Heart left ventricle (tissue), 16 donors: ENCODE measurements around the gene MME. TPM values are rescaled to one million over a fixed set of nuclear protein-coding genes. Genes with fewer than 3 reads are reported as not detected.

Experiments used
- ATAC-seq, 4 donors: fragments of 200-7000 bp; cut with Tn5 transposase; one replicate each; pipeline ENCODE4 v1.9.1; 2020 to 2022; ENCODE audit warnings: moderate library complexity in 4 of 4, mild to moderate bottlenecking in 3 of 4, moderate number of reproducible peaks in 1 of 4
- DNase-seq, 5 donors: peaks; one replicate each; pipeline ENCODE4 v3.0.0-alpha.2; 2020
- H3K27ac ChIP-seq, 12 donors: fragments of 200-600 bp; sonication (generic) in 4 of 12; one replicate each; pipeline versions ENCODE4 v1.5.0 to v1.8.0; 2016 to 2022; ENCODE audit warnings: mild to moderate bottlenecking in 2 of 12
- H3K27me3 ChIP-seq, 9 donors: fragments of 200-600 bp; sonication (generic) in 2 of 9; one replicate each; pipeline versions ENCODE4 v1.5.1 to v1.8.0; 2016 to 2022; ENCODE audit warnings: mild to moderate bottlenecking in 3 of 9
- H3K36me3 ChIP-seq, 9 donors: fragments of 200-600 bp; sonication (generic) in 2 of 9; one replicate each; pipeline versions ENCODE4 v1.5.0 to v1.8.0; 2018 to 2022; ENCODE audit warnings: mild to moderate bottlenecking in 2 of 9
- H3K4me1 ChIP-seq, 12 donors: fragments of 200-600 bp; sonication (generic) in 4 of 12; one replicate each; pipeline versions ENCODE4 v1.5.0 to v1.8.0; 2016 to 2022; ENCODE audit warnings: mild to moderate bottlenecking in 3 of 12
- H3K4me3 ChIP-seq, 12 donors: fragments of 200-600 bp; sonication (generic) in 4 of 12; one replicate each; pipeline versions ENCODE4 v1.5.0 to v1.8.0; 2017 to 2022; ENCODE audit warnings: mild to moderate bottlenecking in 9 of 12, moderate library complexity in 4 of 12
- H3K9me3 ChIP-seq, 12 donors: fragments of 200-600 bp; sonication (generic) in 4 of 12; one replicate each; pipeline versions ENCODE4 v1.5.0 to v1.8.0; 2016 to 2022; ENCODE audit warnings: mild to moderate bottlenecking in 1 of 12
- CTCF ChIP-seq, 12 donors: fragments of 200-600 bp; sonication (generic) in 4 of 12; IDR thresholded peaks; one replicate each; pipeline versions ENCODE4 v1.5.0 to v1.8.0; 2018 to 2022; ENCODE audit warnings: antibody characterized with exemption in 12 of 12, mild to moderate bottlenecking in 5 of 12
- POLR2A ChIP-seq, 2 donors: fragments of 450-650 bp; IDR thresholded peaks; one replicate each; pipeline ENCODE4 v1.6.1; 2017; ENCODE audit warnings: antibody characterized with exemption in 2 of 2, mild to moderate bottlenecking in 2 of 2, moderate library complexity in 2 of 2
- WGBS, 4 donors: extraction: QIAGEN DNeasy Blood & Tissue Kit in 2 of 4; methylation state at CpG; one replicate each; pipeline versions ENCODE4 v1.1.5 to v1.1.7; 2013 to 2018; 5-methylcytosine and 5-hydroxymethylcytosine counted together
- intact Hi-C, 10 donors: fragments of 100-400 bp; cut with DNase I; formaldehyde crosslinking; loops; one replicate each; pipeline versions ENCODE4 v1.11.1 to v1.14.2; 2022
- polyA plus RNA-seq, 2 donors: library from polyadenylated mRNA; stranded (reverse); fragments of 200-250 nt; gene quantifications; one replicate each; pipeline ENCODE4 v1.2.3, GENCODE V29; 2013
- total RNA-seq, 9 donors: library from RNA; depleted of rRNA in 2 of 9; stranded (reverse); fragments of >200 nt in 2 of 9; fragmentation: NEBNext Ultra II Directional in 3 of 9; extraction: Animal tissue kit (Norgen Biotek cat#: 25700) in 3 of 9; gene quantifications; one replicate each; pipeline versions ENCODE4 v1.1.0 to v1.2.4, GENCODE V29; 2016 to 2023
- donor health status: ischemic (EF 13 %, LVEDD 7.1; RV severe dilation, severe dysfunction).
- donor health status: healthy with polysubstance abuse.
- donor health status: DM: no; HTN: yes; CAD: no.
- donor health status: DM: no; HTN: no; CAD: no.
- donor health status: ischemic (EF 25% LVEDD 6.9; RV normal size, moderate dysfunction).
- donor health status: ischemic (EF 25% LVEDD 5.7; RV mildly dilated, moderate dysfunction).
- donor health status: healthy.
- donor health status: DM: yes; HTN: yes; CAD: no.
- donor health status: ischemic (EF 35%, LVEDD 5.7; RV mildly dilated, moderate dysfunction).
- donor health status: nonischemic (EF 11% LVEDD 7.7; RV severe dilation, severe dysfunction).
- donor health status: DM: yes; HTN: yes; CAD: no.
- donor health status: PGD.
- donor health status: ischemic (EF 29% LVEDD 5.4; RV normal size, mild dysfunction).
- donor health status: nonischemic (EF 23%, LVEDD 6.1; RV moderate dilation, normal function).

MME gene
- total and polyA plus RNA-seq, 11 donors = 0.84 to 18.5 (median 5.3) TPM

- no peak for DNase-seq
- Histone ChIP-seq H3K27me3 (no peaks in the 10 kb centered on the region), H3K4me1 (peaks cover 0 to 5% (median 0%) of the 10 kb centered on the region in 12 donors), H3K36me3 (no peaks in the 10 kb centered on the region), H3K4me3 (no peak overlapping the region), H3K9me3 (peaks cover 0 to 21% (median 0%) of the 10 kb centered on the region in 12 donors), H3K27ac (no peak overlapping the region)
- intact Hi-C loops = loop anchor here in 1 of 10 donors (10.0 kb wide), 1 partner anchor 218 kb away; no protein-coding TSS in a partner anchor
- ATAC-seq = no peak
- WGBS, 4 donors = 62 to 90% (median 87%) methylated on average over 2 of the region's 2 CpGs
- TF ChIP-seq POLR2A (IDR thresholded peaks at IDR 0.05) = no peak
- TF ChIP-seq CTCF (IDR thresholded peaks at IDR 0.05) = no peak
Measured at GRCh38 chr3:155102329-155102728, 22.2 kb downstream of the MME start.

GRCh38 chr3:155103686-155104085 is 23.6 kb downstream of the MME start:
- H3K27ac ChIP-seq = no peak overlapping the region
- no peaks in the 10 kb centered on the region for H3K27me3 ChIP-seq
- H3K9me3 ChIP-seq = peaks cover 0 to 21% (median 0%) of the 10 kb centered on the region in 12 donors
- DNase-seq = no peak
- intact Hi-C loops = loop anchor here in 1 of 10 donors (10.0 kb wide), 1 partner anchor 219 kb away; no protein-coding TSS in a partner anchor
- H3K4me3 ChIP-seq = no peak overlapping the region
- no peak for ATAC-seq
- H3K4me1 ChIP-seq = peaks cover 0 to 5% (median 0%) of the 10 kb centered on the region in 12 donors
- no peak for TF ChIP-seq CTCF (IDR thresholded peaks at IDR 0.05)
- no peak for TF ChIP-seq POLR2A (IDR thresholded peaks at IDR 0.05)
- 93 to 96% (median 94%) methylated on average over 2 of the region's 2 CpGs for WGBS, 4 donors
- H3K36me3 ChIP-seq = no peaks in the 10 kb centered on the region

GRCh38 chr3:155106119-155106518 is 26.0 kb downstream of the MME start:
- 55 to 73% (median 67%) methylated on average over 2 of the region's 2 CpGs for WGBS, 4 donors

GRCh38 chr3:155110022-155110421 is 29.9 kb downstream of the MME start:
- intact Hi-C loops = no loop called here
- WGBS, 4 donors = 68 to 74% (median 70%) methylated on average over 4 of the region's 4 CpGs
- no peak overlapping the region for H3K27ac ChIP-seq
- H3K27me3 ChIP-seq = no peaks in the 10 kb centered on the region
- ATAC-seq (no peak), DNase-seq (no peak)
- no peaks in the 10 kb centered on the region for H3K4me1 ChIP-seq
- H3K9me3 ChIP-seq = peaks cover 0 to 2% (median 0%) of the 10 kb centered on the region in 12 donors
- TF ChIP-seq CTCF (IDR thresholded peaks at IDR 0.05) (no peak), POLR2A (IDR thresholded peaks at IDR 0.05) (no peak)
- H3K36me3 ChIP-seq = no peaks in the 10 kb centered on the region
- no peak overlapping the region for H3K4me3 ChIP-seq

More at GRCh38 chr3:155106119-155106518, 26.0 kb downstream of the MME start:
- Histone ChIP-seq H3K4me3 (no peak overlapping the region), H3K27me3 (no peaks in the 10 kb centered on the region), H3K9me3 (peaks cover 0 to 2% (median 0%) of the 10 kb centered on the region in 12 donors), H3K27ac (no peak overlapping the region), H3K4me1 (peaks cover 0 to 5% (median 0%) of the 10 kb centered on the region in 12 donors), H3K36me3 (no peaks in the 10 kb centered on the region)
- intact Hi-C loops = loop anchor here in 1 of 10 donors (10.0 kb wide), 1 partner anchor 221 kb away; no protein-coding TSS in a partner anchor
- DNase-seq = no peak
- no peak for ATAC-seq
- TF ChIP-seq CTCF (IDR thresholded peaks at IDR 0.05) (no peak), POLR2A (IDR thresholded peaks at IDR 0.05) (no peak)
